NK-92 (cell line): ENCODE measurements around the gene PSEN1.

Experiments used
- DNase-seq: peaks from one replicate; lab custom pipeline; 2025; ENCODE audit not compliant: unreplicated experiment; lab: John Stamatoyannopoulos, UW

The PSEN1 gene

GRCh38 chr14:73272393-73272792, 136.1 kb downstream of the PSEN1 start:
- no peak for DNase-seq
